Measurements from ENCODE around the gene PPP1R18. TPM values are rescaled to one million over a fixed set of nuclear protein-coding genes. Genes with fewer than 3 reads are reported as not detected.

The PPP1R18 gene
- total and polyA plus RNA-seq, 9 of the 15 experiments (the other 6 are each of a cell fraction or from before 2014, with no cell fraction given), result 12.0 to 99.2 (median 42.6) TPM

DNA sequence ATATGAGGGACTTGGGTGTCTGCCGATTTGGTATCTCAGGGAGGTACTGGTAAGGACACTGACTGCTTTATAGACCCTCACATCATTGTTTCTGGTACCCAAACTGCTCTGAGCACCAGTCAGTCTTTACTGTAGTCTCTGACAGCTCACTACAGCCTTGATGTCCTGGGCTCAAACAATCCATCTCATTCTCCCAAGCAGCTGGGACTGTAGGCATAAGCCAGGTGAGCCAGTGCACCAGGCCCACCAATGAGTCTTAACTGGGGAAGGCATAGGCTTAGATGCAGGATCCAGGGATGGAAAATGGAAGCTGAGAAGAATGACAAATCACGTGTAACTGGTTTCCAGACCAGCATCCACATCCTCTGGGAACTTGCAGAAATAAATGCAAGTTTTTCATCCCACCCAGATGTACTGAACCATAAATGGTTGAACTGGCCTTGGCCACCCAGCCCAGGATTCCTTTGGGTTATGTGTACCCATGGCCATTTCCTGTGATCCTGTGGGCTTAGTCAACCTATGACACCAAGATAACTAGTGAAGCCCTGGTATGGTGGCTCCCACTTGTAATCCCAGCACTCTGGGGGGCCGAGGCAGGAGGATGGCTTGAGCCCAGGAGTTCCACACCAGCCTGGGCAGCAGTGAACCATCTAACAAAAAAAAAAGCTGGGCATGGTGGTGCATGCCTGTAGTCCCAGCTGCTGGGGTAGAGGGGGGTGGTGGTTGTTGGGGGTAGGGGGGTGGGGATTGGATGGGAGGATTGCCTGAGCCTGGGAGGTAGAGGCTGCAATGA, 39.5 kb upstream of the PPP1R18 start (continued):
- TF ChIP-seq, protein P1, sequence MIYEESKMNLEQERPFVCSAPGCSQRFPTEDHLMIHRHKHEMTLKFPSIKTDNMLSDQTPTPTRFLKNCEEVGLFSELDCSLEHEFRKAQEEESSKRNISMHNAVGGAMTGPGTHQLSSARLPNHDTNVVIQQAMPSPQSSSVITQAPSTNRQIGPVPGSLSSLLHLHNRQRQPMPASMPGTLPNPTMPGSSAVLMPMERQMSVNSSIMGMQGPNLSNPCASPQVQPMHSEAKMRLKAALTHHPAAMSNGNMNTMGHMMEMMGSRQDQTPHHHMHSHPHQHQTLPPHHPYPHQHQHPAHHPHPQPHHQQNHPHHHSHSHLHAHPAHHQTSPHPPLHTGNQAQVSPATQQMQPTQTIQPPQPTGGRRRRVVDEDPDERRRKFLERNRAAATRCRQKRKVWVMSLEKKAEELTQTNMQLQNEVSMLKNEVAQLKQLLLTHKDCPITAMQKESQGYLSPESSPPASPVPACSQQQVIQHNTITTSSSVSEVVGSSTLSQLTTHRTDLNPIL (CRISPR knock-in tag; IDR thresholded peaks at IDR 0.05), result peak; percentile 45; the same call in 1 of the 2 replicates
- TF ChIP-seq CBX8 (IDR thresholded peaks at IDR 0.05; ENCODE audit: borderline replicate concordance, extremely low read depth, low read depth, low read length, poor library complexity, severe bottlenecking) (no peak), ARID2 (IDR thresholded peaks at IDR 0.05) (no peak), TRIM28 (IDR thresholded peaks at IDR 0.05) (no peak), MCM7 (IDR thresholded peaks at IDR 0.05) (no peak), CREB1 (IDR thresholded peaks at IDR 0.05) (0 out of 2 replicates have a peak, but pooled peaks have one; percentile 6), CREB1 (CRISPR knock-in tag; IDR thresholded peaks at IDR 0.05) (no peak), RBM39 (optimal IDR thresholded peaks at IDR 0.05; ENCODE audit: low read depth, low read length) (peak; percentile 93), ELF1 (tag; IDR thresholded peaks at IDR 0.05) (no peak), ZNF212 (CRISPR knock-in tag; IDR thresholded peaks at IDR 0.05) (0 out of 2 replicates have a peak, but pooled peaks have one; percentile 68), ZNF143 (CRISPR knock-in tag; IDR thresholded peaks at IDR 0.05) (no peak)
- TF ChIP-seq, protein P2, sequence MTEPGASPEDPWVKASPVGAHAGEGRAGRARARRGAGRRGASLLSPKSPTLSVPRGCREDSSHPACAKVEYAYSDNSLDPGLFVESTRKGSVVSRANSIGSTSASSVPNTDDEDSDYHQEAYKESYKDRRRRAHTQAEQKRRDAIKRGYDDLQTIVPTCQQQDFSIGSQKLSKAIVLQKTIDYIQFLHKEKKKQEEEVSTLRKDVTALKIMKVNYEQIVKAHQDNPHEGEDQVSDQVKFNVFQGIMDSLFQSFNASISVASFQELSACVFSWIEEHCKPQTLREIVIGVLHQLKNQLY (CRISPR knock-in tag; conservative IDR thresholded peaks at IDR 0.05), result 0 out of 4 replicates have a peak, but pooled peaks of 1 of the 2 experiments have one; percentile 62
- TF ChIP-seq, protein P3, sequence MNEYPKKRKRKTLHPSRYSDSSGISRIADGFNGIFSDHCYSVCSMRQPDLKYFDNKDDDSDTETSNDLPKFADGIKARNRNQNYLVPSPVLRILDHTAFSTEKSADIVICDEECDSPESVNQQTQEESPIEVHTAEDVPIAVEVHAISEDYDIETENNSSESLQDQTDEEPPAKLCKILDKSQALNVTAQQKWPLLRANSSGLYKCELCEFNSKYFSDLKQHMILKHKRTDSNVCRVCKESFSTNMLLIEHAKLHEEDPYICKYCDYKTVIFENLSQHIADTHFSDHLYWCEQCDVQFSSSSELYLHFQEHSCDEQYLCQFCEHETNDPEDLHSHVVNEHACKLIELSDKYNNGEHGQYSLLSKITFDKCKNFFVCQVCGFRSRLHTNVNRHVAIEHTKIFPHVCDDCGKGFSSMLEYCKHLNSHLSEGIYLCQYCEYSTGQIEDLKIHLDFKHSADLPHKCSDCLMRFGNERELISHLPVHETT (CRISPR knock-in tag; conservative IDR thresholded peaks at IDR 0.05 in 1 of 2, IDR thresholded peaks at IDR 0.05 in 1 of 2), result no peak
- TF ChIP-seq, protein P4, sequence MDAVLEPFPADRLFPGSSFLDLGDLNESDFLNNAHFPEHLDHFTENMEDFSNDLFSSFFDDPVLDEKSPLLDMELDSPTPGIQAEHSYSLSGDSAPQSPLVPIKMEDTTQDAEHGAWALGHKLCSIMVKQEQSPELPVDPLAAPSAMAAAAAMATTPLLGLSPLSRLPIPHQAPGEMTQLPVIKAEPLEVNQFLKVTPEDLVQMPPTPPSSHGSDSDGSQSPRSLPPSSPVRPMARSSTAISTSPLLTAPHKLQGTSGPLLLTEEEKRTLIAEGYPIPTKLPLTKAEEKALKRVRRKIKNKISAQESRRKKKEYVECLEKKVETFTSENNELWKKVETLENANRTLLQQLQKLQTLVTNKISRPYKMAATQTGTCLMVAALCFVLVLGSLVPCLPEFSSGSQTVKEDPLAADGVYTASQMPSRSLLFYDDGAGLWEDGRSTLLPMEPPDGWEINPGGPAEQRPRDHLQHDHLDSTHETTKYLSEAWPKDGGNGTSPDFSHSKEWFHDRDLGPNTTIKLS (IDR thresholded peaks at IDR 0.05; ENCODE audit: borderline replicate concordance, low read depth), result no peak
- TF ChIP-seq, protein P5, sequence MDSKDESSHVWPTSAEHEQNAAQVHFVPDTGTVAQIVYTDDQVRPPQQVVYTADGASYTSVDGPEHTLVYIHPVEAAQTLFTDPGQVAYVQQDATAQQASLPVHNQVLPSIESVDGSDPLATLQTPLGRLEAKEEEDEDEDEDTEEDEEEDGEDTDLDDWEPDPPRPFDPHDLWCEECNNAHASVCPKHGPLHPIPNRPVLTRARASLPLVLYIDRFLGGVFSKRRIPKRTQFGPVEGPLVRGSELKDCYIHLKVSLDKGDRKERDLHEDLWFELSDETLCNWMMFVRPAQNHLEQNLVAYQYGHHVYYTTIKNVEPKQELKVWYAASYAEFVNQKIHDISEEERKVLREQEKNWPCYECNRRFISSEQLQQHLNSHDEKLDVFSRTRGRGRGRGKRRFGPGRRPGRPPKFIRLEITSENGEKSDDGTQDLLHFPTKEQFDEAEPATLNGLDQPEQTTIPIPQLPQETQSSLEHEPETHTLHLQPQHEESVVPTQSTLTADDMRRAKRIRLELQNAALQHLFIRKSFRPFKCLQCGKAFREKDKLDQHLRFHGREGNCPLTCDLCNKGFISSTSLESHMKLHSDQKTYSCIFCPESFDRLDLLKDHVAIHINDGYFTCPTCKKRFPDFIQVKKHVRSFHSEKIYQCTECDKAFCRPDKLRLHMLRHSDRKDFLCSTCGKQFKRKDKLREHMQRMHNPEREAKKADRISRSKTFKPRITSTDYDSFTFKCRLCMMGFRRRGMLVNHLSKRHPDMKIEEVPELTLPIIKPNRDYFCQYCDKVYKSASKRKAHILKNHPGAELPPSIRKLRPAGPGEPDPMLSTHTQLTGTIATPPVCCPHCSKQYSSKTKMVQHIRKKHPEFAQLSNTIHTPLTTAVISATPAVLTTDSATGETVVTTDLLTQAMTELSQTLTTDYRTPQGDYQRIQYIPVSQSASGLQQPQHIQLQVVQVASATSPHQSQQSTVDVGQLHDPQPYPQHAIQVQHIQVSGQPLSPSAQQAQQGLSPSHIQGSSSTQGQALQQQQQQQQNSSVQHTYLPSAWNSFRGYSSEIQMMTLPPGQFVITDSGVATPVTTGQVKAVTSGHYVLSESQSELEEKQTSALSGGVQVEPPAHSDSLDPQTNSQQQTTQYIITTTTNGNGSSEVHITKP (IDR thresholded peaks at IDR 0.05; ENCODE audit: partially characterized antibody), result no peak
- TF ChIP-seq, protein P6, sequence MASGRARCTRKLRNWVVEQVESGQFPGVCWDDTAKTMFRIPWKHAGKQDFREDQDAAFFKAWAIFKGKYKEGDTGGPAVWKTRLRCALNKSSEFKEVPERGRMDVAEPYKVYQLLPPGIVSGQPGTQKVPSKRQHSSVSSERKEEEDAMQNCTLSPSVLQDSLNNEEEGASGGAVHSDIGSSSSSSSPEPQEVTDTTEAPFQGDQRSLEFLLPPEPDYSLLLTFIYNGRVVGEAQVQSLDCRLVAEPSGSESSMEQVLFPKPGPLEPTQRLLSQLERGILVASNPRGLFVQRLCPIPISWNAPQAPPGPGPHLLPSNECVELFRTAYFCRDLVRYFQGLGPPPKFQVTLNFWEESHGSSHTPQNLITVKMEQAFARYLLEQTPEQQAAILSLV (tag; IDR thresholded peaks at IDR 0.05), result no peak
